Neuronal stem cell (in vitro differentiated cells): ENCODE data around the gene BCL2. TPM values are rescaled to one million over a fixed set of nuclear protein-coding genes. Genes with fewer than 3 reads are reported as not detected.

ENCODE experiments used
- DNase-seq: peaks from one replicate; pipeline ENCODE4 v3.0.0-alpha.2; 2013; ENCODE audit warnings: low spot score
- H2AFZ ChIP-seq: one replicate; pipeline ENCODE4 v1.6.1; 2013; ENCODE audit warnings: mild to moderate bottlenecking, low read length, inconsistent platforms
- H2AK5ac ChIP-seq: 2 replicates; pipeline ENCODE4 v1.6.1; 2013; ENCODE audit warnings: low read depth, mild to moderate bottlenecking, inconsistent platforms, low read length, moderate library complexity, mixed read lengths
- H2BK120ac ChIP-seq: 2 replicates; pipeline ENCODE4 v1.6.1; 2013; ENCODE audit warnings: low read depth, mild to moderate bottlenecking, inconsistent platforms, low read length, moderate library complexity, mixed read lengths
- H2BK12ac ChIP-seq: one replicate; pipeline ENCODE4 v1.6.1; 2013; ENCODE audit warnings: low read length, inconsistent platforms
- H2BK15ac ChIP-seq: 2 replicates; pipeline ENCODE4 v1.6.1; 2013; ENCODE audit warnings: mild to moderate bottlenecking, low read length, inconsistent platforms, mixed read lengths
- H2BK5ac ChIP-seq: one replicate; pipeline ENCODE4 v1.6.1; 2013; ENCODE audit warnings: inconsistent platforms, mild to moderate bottlenecking, low read length, moderate library complexity
- H3K14ac ChIP-seq: one replicate; pipeline ENCODE4 v1.6.1; 2013; ENCODE audit warnings: low read length, inconsistent platforms
- H3K18ac ChIP-seq: 2 replicates; pipeline ENCODE4 v1.6.1; 2013; ENCODE audit warnings: low read length, inconsistent platforms
- H3K23ac ChIP-seq: 2 replicates; pipeline ENCODE4 v1.6.1; 2013; ENCODE audit warnings: low read depth, mild to moderate bottlenecking, mixed read lengths, low read length, inconsistent platforms; ENCODE audit not compliant: poor library complexity
- H3K27ac ChIP-seq: replicated peaks from 3 replicates; pipeline ENCODE4 v1.5.1; 2013; ENCODE audit warnings: low read length, inconsistent platforms
- H3K27me3 ChIP-seq, 3 experiments: 2 replicates each; pipeline ENCODE4 v1.6.1; 2013; ENCODE audit warnings: low read length in 3 of 3, mild to moderate bottlenecking in 2 of 3, inconsistent platforms in 1 of 3, low read depth in 1 of 3, mixed read lengths in 1 of 3, moderate library complexity in 1 of 3; ENCODE audit not compliant: control insufficient read depth in 3 of 3, insufficient read depth in 3 of 3
- H3K36me3 ChIP-seq, 2 donors: replicated peaks in 1 of 2; 2 replicates each; pipeline ENCODE4 v1.6.1; 2013; ENCODE audit warnings: low read length in 2 of 2; ENCODE audit not compliant: control insufficient read depth in 2 of 2, insufficient read depth in 2 of 2
- H3K4ac ChIP-seq: 2 replicates; pipeline ENCODE4 v1.6.1; 2013; ENCODE audit warnings: inconsistent platforms, mild to moderate bottlenecking, low read length, moderate library complexity
- H3K4me1 ChIP-seq, 2 donors: 1 replicate in 1 of 2; 2 replicates in 1 of 2; pipeline ENCODE4 v1.6.1; 2013; ENCODE audit warnings: low read length in 2 of 2, low read depth in 1 of 2; ENCODE audit not compliant: control insufficient read depth in 2 of 2, insufficient read depth in 1 of 2
- H3K4me2 ChIP-seq: one replicate; pipeline ENCODE4 v1.6.1; 2013; ENCODE audit warnings: mild to moderate bottlenecking, low read length, inconsistent platforms; ENCODE audit not compliant: insufficient read depth, poor library complexity, severe bottlenecking
- H3K4me3 ChIP-seq, 2 donors: 2 replicates each; pipeline ENCODE4 v1.5.1; 2013; ENCODE audit warnings: low read length in 2 of 2, mild to moderate bottlenecking in 2 of 2, inconsistent platforms in 1 of 2, moderate library complexity in 1 of 2
- H3K79me1 ChIP-seq: one replicate; pipeline ENCODE4 v1.6.1; 2013; ENCODE audit warnings: low read depth, mild to moderate bottlenecking, inconsistent platforms, low read length, moderate library complexity
- H3K9ac ChIP-seq: one replicate; pipeline ENCODE4 v1.6.1; 2013; ENCODE audit warnings: mild to moderate bottlenecking, low read depth, low read length, inconsistent platforms; ENCODE audit not compliant: poor library complexity
- H3K9me3 ChIP-seq, 2 donors: replicated peaks in 1 of 2; 2 replicates each; pipeline versions ENCODE3 to v1.6.1; 2013; ENCODE audit warnings: low read length in 2 of 2, mild to moderate bottlenecking in 2 of 2, inconsistent platforms in 1 of 2, low read depth in 1 of 2, mixed read lengths in 1 of 2, moderate library complexity in 1 of 2; ENCODE audit not compliant: control insufficient read depth in 2 of 2, insufficient read depth in 1 of 2
- H4K8ac ChIP-seq: one replicate; pipeline ENCODE4 v1.6.1; 2013; ENCODE audit warnings: low read depth, mild to moderate bottlenecking, inconsistent platforms, low read length, moderate library complexity
- H4K91ac ChIP-seq: one replicate; pipeline ENCODE4 v1.6.1; 2013; ENCODE audit warnings: low read length, low read depth, mild to moderate bottlenecking, inconsistent platforms; ENCODE audit not compliant: poor library complexity
- WGBS, 2 donors: extraction: QIAGEN DNeasy Blood & Tissue Kit; methylation state at CpG; one replicate each; pipeline ENCODE4 v1.1.7; 2013; ENCODE audit warnings: missing lambda C conversion rate in 2 of 2, mixed read lengths in 1 of 2; ENCODE audit not compliant: insufficient read length in 2 of 2, insufficient replicate concordance in 1 of 2; ENCODE audit errors: extremely low coverage in 2 of 2; 5-methylcytosine and 5-hydroxymethylcytosine counted together
- polyA plus RNA-seq, 2 experiments: library from polyadenylated mRNA; stranded (reverse); fragments of 200-250 nt; gene quantifications; one replicate each; pipeline ENCODE4 v1.2.3, GENCODE V29; 2013

BCL2 gene
- 10.8 TPM for polyA plus RNA-seq (2013, experiment 1 of 2)
- 10.2 TPM for polyA plus RNA-seq (2013, experiment 2 of 2)

- Histone ChIP-seq H4K91ac (peak within 1 kb of the TSS; percentile 87), H2BK15ac (peak within 1 kb of the TSS; percentile 54), H2BK12ac (no peak within 1 kb of the TSS), H2BK5ac (peak within 1 kb of the TSS; percentile 89), H2AFZ (peak within 1 kb of the TSS; percentile 95), H3K18ac (peak within 1 kb of the TSS; percentile 98), H2BK120ac (peak within 1 kb of the TSS; percentile 30), H3K4me1 (peaks cover 8 to 18% of the 10 kb centered on the region in 2 donors), H3K14ac (no peak within 1 kb of the TSS), H3K4ac (peak within 1 kb of the TSS; percentile 86), H3K79me1 (no peaks in the 10 kb centered on the region), H3K4me3 (peak within 1 kb of the TSS; percentile 87 to 88), H3K9ac (peak within 1 kb of the TSS; percentile 89), H2AK5ac (no peak within 1 kb of the TSS), H3K23ac (peak within 1 kb of the TSS; percentile 69), H3K27me3 (no peaks in the 10 kb centered on the region), H3K27ac (peak within 1 kb of the TSS; percentile 80), H4K8ac (peak within 1 kb of the TSS; percentile 53), H3K4me2 (peak within 1 kb of the TSS; percentile 93), H3K36me3 (no peaks in the 10 kb centered on the region), H3K9me3 (no peaks in the 10 kb centered on the region)
- no peak for DNase-seq
- WGBS, 2 donors: no CpG with 5 or more reads among the region's 78 CpGs
Measured at GRCh38 chr18:63319383-63320122, at the start of gene BCL2. BCL2 (minus strand) TSS chr18:63319769.

DNA sequence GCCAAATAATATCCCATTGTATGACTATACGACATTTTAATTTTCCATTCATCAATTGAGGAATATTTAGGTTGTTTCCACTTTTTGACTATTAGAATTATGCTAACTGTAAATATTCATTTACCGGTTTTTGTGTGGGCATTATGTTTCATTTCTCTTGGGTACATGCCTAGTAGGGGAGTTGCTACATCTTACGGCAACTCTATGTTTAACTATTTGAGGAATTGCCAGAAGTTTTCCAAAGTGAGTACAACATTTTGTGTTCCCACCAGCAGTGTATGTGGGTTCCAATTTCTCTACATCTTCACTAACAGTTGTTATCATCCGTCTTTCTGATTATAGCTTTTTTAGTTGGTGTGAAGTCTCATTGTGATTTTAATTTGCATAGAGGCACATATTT lies 49.0 kb upstream of the BCL2 start:
- Histone ChIP-seq H3K18ac (no peak overlapping the region), H2BK12ac (no peak overlapping the region), H3K4me1 (peaks cover 2 to 10% of the 10 kb centered on the region in 2 donors), H2AFZ (no peak overlapping the region), H3K27me3 (no peaks in the 10 kb centered on the region), H3K23ac (no peak overlapping the region), H3K4me3 (peak overlapping the region in 1 of 2 donors; percentile 64), H2AK5ac (no peak overlapping the region), H3K79me1 (peaks cover 2% of the 10 kb centered on the region), H3K27ac (no peak overlapping the region), H3K14ac (no peak overlapping the region), H2BK15ac (no peak overlapping the region), H2BK5ac (no peak overlapping the region), H2BK120ac (no peak overlapping the region), H3K9ac (no peak overlapping the region), H3K4me2 (no peak overlapping the region), H3K36me3 (peaks cover 0 to 6% of the 10 kb centered on the region in 2 donors), H4K8ac (no peak overlapping the region), H3K4ac (no peak overlapping the region), H3K9me3 (peaks cover 6 to 7% of the 10 kb centered on the region in 2 donors), H4K91ac (no peak overlapping the region)
- no peak for DNase-seq
- WGBS, 2 donors: no CpG with 5 or more reads among the region's 4 CpGs

DNA sequence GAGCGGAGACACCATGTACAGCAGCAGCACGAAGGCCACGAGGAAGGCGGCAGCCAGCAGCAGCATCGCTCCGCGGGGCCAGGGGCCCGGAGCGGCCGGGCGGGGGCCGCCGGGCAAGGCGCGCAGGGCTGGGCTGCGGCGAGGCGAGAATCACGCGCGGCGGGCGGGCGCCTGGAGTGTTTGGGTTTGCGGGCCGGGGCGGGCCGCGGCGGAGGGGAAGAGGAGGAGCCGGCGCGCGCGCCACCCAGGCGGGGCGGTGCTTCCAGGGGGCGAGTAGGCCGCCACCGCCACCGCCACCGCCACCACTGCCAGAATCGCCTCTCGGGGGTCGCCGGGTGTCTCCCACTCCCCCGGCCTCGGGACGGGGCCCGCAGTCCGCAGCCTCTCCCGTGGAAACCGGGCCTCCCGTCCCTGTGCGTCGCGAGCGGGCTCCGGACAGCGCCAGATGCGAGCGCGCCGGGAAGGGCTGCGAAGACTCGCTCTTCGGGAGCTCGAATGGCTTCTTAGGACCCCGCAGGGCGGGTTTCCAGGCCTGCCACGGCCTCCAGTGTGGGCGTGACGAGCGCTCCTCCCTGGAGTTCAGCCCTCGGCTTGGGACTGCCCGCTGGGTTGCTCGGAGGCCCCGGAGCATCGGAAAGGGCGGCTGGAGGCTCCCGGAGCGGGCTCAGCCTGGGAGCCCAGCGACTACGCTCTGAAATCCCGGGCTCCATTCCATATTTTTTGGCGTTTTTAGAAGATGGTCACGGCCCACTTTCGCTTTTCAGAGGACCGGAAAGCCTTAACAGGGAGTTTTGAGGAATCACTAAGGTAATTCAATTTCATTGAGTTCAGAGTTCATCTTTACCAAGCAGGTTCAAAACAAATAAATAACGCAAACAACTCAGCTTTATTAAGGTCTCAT lies 47.7 kb upstream of the BCL2 start, which contains the start of gene KDSR:
TSS of gene KDSR (minus strand) at position 154 of the 901 bp plus-strand sequence. CDS start at position 66, 88 bp downstream.
- Histone ChIP-seq H3K27ac (peak within 1 kb of the TSS; percentile 98), H2AFZ (peak within 1 kb of the TSS; percentile 88), H3K27me3 (no peaks in the 10 kb centered on the region), H4K91ac (no peak within 1 kb of the TSS), H4K8ac (no peak within 1 kb of the TSS), H3K23ac (peak within 1 kb of the TSS; percentile 45), H3K4me2 (peak within 1 kb of the TSS; percentile 65), H2BK12ac (no peak within 1 kb of the TSS), H3K14ac (peak within 1 kb of the TSS; percentile 84), H2AK5ac (peak within 1 kb of the TSS; percentile 74), H3K36me3 (peaks cover 2 to 16% of the 10 kb centered on the region in 2 donors), H2BK120ac (no peak within 1 kb of the TSS), H3K18ac (peak within 1 kb of the TSS; percentile 98), H3K79me1 (peaks cover 2% of the 10 kb centered on the region), H3K9me3 (peaks cover 6 to 7% of the 10 kb centered on the region in 2 donors), H2BK15ac (peak within 1 kb of the TSS; percentile 91), H3K4me1 (peaks cover 2 to 10% of the 10 kb centered on the region in 2 donors), H2BK5ac (peak within 1 kb of the TSS; percentile 83), H3K4ac (no peak within 1 kb of the TSS), H3K9ac (peak within 1 kb of the TSS; percentile 90), H3K4me3 (peak within 1 kb of the TSS; percentile 64 to 98)
- no CpG with 5 or more reads among the region's 90 CpGs for WGBS, 2 donors
- peak; percentile 95 for DNase-seq
